WTC11 (cell line): Measurements from ENCODE around the gene OGDH. TPM values are rescaled to one million over a fixed set of nuclear protein-coding genes. Genes with fewer than 3 reads are reported as not detected.

Experiments
- ATAC-seq: fragments of 200-7000 bp; cut with Tn5 transposase; 2 replicates; pipeline ENCODE4 v1.10.0; 2021; ENCODE audit warnings: mild to moderate bottlenecking, moderate library complexity
- CTCF ChIA-PET: fragments of 300-600 bp; sonication (Branson Sonifier 250); formaldehyde crosslinking; loops from one replicate; lab custom pipeline; 2021; ENCODE audit warnings: antibody characterized with exemption; lab: Charles Lee
- POLR2A ChIA-PET: fragments of 350-600 bp; sonication (Branson Sonifier 250); formaldehyde crosslinking; loops from one replicate; lab custom pipeline; 2021; ENCODE audit warnings: antibody characterized with exemption; lab: Charles Lee
- DNase-seq: peaks from one replicate; pipeline ENCODE4 v3.0.0; 2021; ENCODE audit warnings: low spot score
- H3K27ac Mint-ChIP-seq: 2 replicates; pipeline ENCODE4 v1.8.0; 2021; ENCODE audit warnings: mixed read lengths
- H3K27me3 Mint-ChIP-seq: 2 replicates; pipeline ENCODE4 v1.8.0; 2021; ENCODE audit warnings: low read depth, mild to moderate bottlenecking, moderate library complexity, mixed read lengths
- H3K36me3 Mint-ChIP-seq: 2 replicates; pipeline ENCODE4 v1.8.0; 2021; ENCODE audit warnings: mixed read lengths
- H3K4me1 Mint-ChIP-seq: 2 replicates; pipeline ENCODE4 v1.8.0; 2022; ENCODE audit warnings: mixed read lengths
- H3K4me3 Mint-ChIP-seq: 2 replicates; pipeline ENCODE4 v1.8.0; 2021; ENCODE audit warnings: mild to moderate bottlenecking, moderate library complexity, mixed read lengths
- H3K9me3 Mint-ChIP-seq: 2 replicates; pipeline ENCODE4 v1.8.0; 2021; ENCODE audit warnings: mixed read lengths
- AFF4 ChIP-seq: sonication (generic); formaldehyde crosslinking; IDR thresholded peaks from 2 replicates; pipeline ENCODE4 v1.8.1; 2023; ENCODE audit warnings: mild to moderate bottlenecking, missing genetic modification reagents, borderline replicate concordance
- ARID4B ChIP-seq: sonication (generic); formaldehyde crosslinking; IDR thresholded peaks from 2 replicates; pipeline ENCODE4 v1.8.0; 2023; ENCODE audit warnings: missing genetic modification reagents, mild to moderate bottlenecking, borderline replicate concordance
- CREM ChIP-seq: sonication (generic); formaldehyde crosslinking; IDR thresholded peaks from 2 replicates; pipeline ENCODE4 v1.8.1; 2022; ENCODE audit warnings: mild to moderate bottlenecking, missing genetic modification reagents, moderate library complexity
- FOXP4 ChIP-seq: sonication (generic); formaldehyde crosslinking; IDR thresholded peaks from 2 replicates; pipeline ENCODE4 v1.8.0; 2022; ENCODE audit warnings: mild to moderate bottlenecking, missing genetic modification reagents
- GABPB1 ChIP-seq: sonication (generic); formaldehyde crosslinking; IDR thresholded peaks from 2 replicates; pipeline ENCODE4 v1.8.1; 2023; ENCODE audit warnings: mild to moderate bottlenecking, missing genetic modification reagents
- IRF2 ChIP-seq: sonication (generic); formaldehyde crosslinking; IDR thresholded peaks from 2 replicates; pipeline ENCODE4 v1.8.0; 2022; ENCODE audit warnings: low read depth, missing genetic modification reagents, borderline replicate concordance
- MYBL2 ChIP-seq: sonication (generic); formaldehyde crosslinking; IDR thresholded peaks from 2 replicates; pipeline ENCODE4 v1.8.1; 2023; ENCODE audit warnings: mild to moderate bottlenecking, moderate library complexity, missing genetic modification reagents
- NR1H2 ChIP-seq: sonication (generic); formaldehyde crosslinking; IDR thresholded peaks from 2 replicates; pipeline ENCODE4 v1.9.0; 2021; ENCODE audit warnings: mild to moderate bottlenecking, moderate library complexity, missing genetic modification reagents
- TEAD1 ChIP-seq: sonication (generic); formaldehyde crosslinking; IDR thresholded peaks from 2 replicates; pipeline ENCODE4 v1.8.0; 2022; ENCODE audit warnings: mild to moderate bottlenecking, missing genetic modification reagents
- ZBTB21 ChIP-seq: sonication (generic); formaldehyde crosslinking; IDR thresholded peaks from 2 replicates; pipeline ENCODE4 v1.8.1; 2023; ENCODE audit warnings: mild to moderate bottlenecking, missing genetic modification reagents, borderline replicate concordance
- ZNF219 ChIP-seq: sonication (generic); formaldehyde crosslinking; IDR thresholded peaks from 2 replicates; pipeline ENCODE4 v1.8.0; 2023; ENCODE audit warnings: missing genetic modification reagents, mild to moderate bottlenecking, borderline replicate concordance
- ZNF263 ChIP-seq: sonication (generic); formaldehyde crosslinking; IDR thresholded peaks from 2 replicates; pipeline ENCODE4 v1.8.1; 2022; ENCODE audit warnings: low read depth, mild to moderate bottlenecking, moderate library complexity, missing genetic modification reagents
- ZNF317 ChIP-seq: sonication (generic); formaldehyde crosslinking; IDR thresholded peaks from 2 replicates; pipeline ENCODE4 v1.8.1; 2023; ENCODE audit warnings: low read depth, mild to moderate bottlenecking, moderate library complexity, missing genetic modification reagents, borderline replicate concordance
- total RNA-seq: library from RNA; stranded (reverse); gene quantifications from 3 replicates; pipeline ENCODE4 v1.2.3, GENCODE V29; 2021
- TF ChIP-seq, protein P1 (sequence below): sonication (generic); formaldehyde crosslinking; conservative IDR thresholded peaks from 2 replicates; pipeline ENCODE4 v1.8.1; 2023; ENCODE audit warnings: mild to moderate bottlenecking, low read depth, missing genetic modification reagents, moderate library complexity
- TF ChIP-seq, protein P2 (sequence below): sonication (generic); formaldehyde crosslinking; IDR thresholded peaks from 2 replicates; pipeline ENCODE4 v1.8.1; 2022; ENCODE audit warnings: low read depth, missing genetic modification reagents, borderline replicate concordance
- TF ChIP-seq, protein P3 (sequence below): sonication (generic); formaldehyde crosslinking; IDR thresholded peaks from 2 replicates; pipeline ENCODE4 v1.8.1; 2023; ENCODE audit warnings: mild to moderate bottlenecking, missing genetic modification reagents, moderate library complexity

Gene OGDH
- total RNA-seq, 1 experiment from 2014 or later, result 79.6 TPM

GRCh38 chr7:44631458-44632115, 25.2 kb downstream of the OGDH start:
- H3K4me3 Mint-ChIP-seq, result peak overlapping the region; percentile 43

More at GRCh38 chr7:44631458-44632115, 25.2 kb downstream of the OGDH start:
- peak; percentile 49 for ATAC-seq
- POLR2A ChIA-PET, result interaction anchor here (0.6 to 1.2 kb wide), 4 partner anchors 9 to 1518 kb away, joined by 3 to 4 read pairs (median 4); no protein-coding TSS in a partner anchor
- Mint-ChIP-seq H3K4me1 (peaks cover 43% of the 10 kb centered on the region), H3K36me3 (peaks cover 5% of the 10 kb centered on the region; the same call in 1 of the 2 replicates), H3K9me3 (no peaks in the 10 kb centered on the region), H3K27me3 (no peaks in the 10 kb centered on the region)
- TF ChIP-seq ZNF219 (CRISPR knock-in tag), result no peak
- no peak for TF ChIP-seq MYBL2
- no peak for TF ChIP-seq ZNF317 (CRISPR knock-in tag)
- TF ChIP-seq GABPB1, result no peak
- no peak for TF ChIP-seq CREM (CRISPR knock-in tag)
- TF ChIP-seq, protein P1, sequence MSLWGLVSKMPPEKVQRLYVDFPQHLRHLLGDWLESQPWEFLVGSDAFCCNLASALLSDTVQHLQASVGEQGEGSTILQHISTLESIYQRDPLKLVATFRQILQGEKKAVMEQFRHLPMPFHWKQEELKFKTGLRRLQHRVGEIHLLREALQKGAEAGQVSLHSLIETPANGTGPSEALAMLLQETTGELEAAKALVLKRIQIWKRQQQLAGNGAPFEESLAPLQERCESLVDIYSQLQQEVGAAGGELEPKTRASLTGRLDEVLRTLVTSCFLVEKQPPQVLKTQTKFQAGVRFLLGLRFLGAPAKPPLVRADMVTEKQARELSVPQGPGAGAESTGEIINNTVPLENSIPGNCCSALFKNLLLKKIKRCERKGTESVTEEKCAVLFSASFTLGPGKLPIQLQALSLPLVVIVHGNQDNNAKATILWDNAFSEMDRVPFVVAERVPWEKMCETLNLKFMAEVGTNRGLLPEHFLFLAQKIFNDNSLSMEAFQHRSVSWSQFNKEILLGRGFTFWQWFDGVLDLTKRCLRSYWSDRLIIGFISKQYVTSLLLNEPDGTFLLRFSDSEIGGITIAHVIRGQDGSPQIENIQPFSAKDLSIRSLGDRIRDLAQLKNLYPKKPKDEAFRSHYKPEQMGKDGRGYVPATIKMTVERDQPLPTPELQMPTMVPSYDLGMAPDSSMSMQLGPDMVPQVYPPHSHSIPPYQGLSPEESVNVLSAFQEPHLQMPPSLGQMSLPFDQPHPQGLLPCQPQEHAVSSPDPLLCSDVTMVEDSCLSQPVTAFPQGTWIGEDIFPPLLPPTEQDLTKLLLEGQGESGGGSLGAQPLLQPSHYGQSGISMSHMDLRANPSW, result no peak
- no peak for TF ChIP-seq ZNF263 (CRISPR knock-in tag)
- TF ChIP-seq, protein P2, sequence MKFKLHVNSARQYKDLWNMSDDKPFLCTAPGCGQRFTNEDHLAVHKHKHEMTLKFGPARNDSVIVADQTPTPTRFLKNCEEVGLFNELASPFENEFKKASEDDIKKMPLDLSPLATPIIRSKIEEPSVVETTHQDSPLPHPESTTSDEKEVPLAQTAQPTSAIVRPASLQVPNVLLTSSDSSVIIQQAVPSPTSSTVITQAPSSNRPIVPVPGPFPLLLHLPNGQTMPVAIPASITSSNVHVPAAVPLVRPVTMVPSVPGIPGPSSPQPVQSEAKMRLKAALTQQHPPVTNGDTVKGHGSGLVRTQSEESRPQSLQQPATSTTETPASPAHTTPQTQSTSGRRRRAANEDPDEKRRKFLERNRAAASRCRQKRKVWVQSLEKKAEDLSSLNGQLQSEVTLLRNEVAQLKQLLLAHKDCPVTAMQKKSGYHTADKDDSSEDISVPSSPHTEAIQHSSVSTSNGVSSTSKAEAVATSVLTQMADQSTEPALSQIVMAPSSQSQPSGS (CRISPR knock-in tag), result no peak
- no peak for TF ChIP-seq ARID4B (CRISPR knock-in tag)
- TF ChIP-seq, protein P3, sequence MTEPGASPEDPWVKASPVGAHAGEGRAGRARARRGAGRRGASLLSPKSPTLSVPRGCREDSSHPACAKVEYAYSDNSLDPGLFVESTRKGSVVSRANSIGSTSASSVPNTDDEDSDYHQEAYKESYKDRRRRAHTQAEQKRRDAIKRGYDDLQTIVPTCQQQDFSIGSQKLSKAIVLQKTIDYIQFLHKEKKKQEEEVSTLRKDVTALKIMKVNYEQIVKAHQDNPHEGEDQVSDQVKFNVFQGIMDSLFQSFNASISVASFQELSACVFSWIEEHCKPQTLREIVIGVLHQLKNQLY (CRISPR knock-in tag), result no peak
- no peak for TF ChIP-seq NR1H2 (CRISPR knock-in tag)
- no peak for TF ChIP-seq AFF4
- no peak for TF ChIP-seq ZBTB21 (CRISPR knock-in tag)
- TF ChIP-seq IRF2, result no peak
- TF ChIP-seq TEAD1 (CRISPR knock-in tag), result no peak
- no peak for TF ChIP-seq FOXP4 (CRISPR knock-in tag)
- TF ChIP-seq, all 79 proteins: peak for 0
- peak overlapping the region; percentile 66 for H3K27ac Mint-ChIP-seq
- CTCF ChIA-PET, result interaction anchor here (0.6 to 1.5 kb wide), 4 partner anchors 8 to 69 kb away, joined by 3 to 6 read pairs (median 4); no protein-coding TSS in a partner anchor
- DNase-seq, result peak; percentile 23
